Gastrocnemius medialis (tissue), 4 donors: Measurements from ENCODE around the gene ELAVL2.

ENCODE experiments used
- POLR2A ChIP-seq, 2 donors: fragments of 450-650 bp; IDR thresholded peaks; one replicate each; pipeline ENCODE4 v1.6.1; 2017; ENCODE audit warnings: antibody characterized with exemption in 2 of 2, mild to moderate bottlenecking in 2 of 2, moderate library complexity in 2 of 2
- TF ChIP-seq, protein P1 (sequence below), 5 experiments: fragments of 450-650 bp in 3 of 5; fragments of 200-600 bp in 2 of 5; sonication (generic) in 2 of 5; IDR thresholded peaks in 4 of 5; conservative IDR thresholded peaks in 1 of 5; 1 replicate in 4 of 5; 2 replicates in 1 of 5; pipeline ENCODE4 v1.5.1; 2016 to 2019; ENCODE audit warnings: antibody characterized with exemption in 5 of 5, mild to moderate bottlenecking in 3 of 5, moderate library complexity in 3 of 5

GRCh38 chr9:23743036-23743435 is 83.0 kb downstream of the ELAVL2 start:
- TF ChIP-seq, protein P1, sequence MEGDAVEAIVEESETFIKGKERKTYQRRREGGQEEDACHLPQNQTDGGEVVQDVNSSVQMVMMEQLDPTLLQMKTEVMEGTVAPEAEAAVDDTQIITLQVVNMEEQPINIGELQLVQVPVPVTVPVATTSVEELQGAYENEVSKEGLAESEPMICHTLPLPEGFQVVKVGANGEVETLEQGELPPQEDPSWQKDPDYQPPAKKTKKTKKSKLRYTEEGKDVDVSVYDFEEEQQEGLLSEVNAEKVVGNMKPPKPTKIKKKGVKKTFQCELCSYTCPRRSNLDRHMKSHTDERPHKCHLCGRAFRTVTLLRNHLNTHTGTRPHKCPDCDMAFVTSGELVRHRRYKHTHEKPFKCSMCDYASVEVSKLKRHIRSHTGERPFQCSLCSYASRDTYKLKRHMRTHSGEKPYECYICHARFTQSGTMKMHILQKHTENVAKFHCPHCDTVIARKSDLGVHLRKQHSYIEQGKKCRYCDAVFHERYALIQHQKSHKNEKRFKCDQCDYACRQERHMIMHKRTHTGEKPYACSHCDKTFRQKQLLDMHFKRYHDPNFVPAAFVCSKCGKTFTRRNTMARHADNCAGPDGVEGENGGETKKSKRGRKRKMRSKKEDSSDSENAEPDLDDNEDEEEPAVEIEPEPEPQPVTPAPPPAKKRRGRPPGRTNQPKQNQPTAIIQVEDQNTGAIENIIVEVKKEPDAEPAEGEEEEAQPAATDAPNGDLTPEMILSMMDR (IDR thresholded peaks at IDR 0.05 in 4 of 5, conservative IDR thresholded peaks at IDR 0.05 in 1 of 5) = no peak
- TF ChIP-seq POLR2A (IDR thresholded peaks at IDR 0.05) = no peak
